Parathyroid adenoma (tissue), 2 donors: ENCODE results near the gene HMBS.

ENCODE experiments used
- H2AFZ ChIP-seq: fragments of 300-600 bp; sonication (generic); one replicate; pipeline ENCODE4 v1.7.0; 2017; ENCODE audit warnings: antibody characterized with exemption, mild to moderate bottlenecking
- H3K27ac ChIP-seq: fragments of 300-600 bp; sonication (generic); one replicate; pipeline ENCODE4 v1.7.0; 2017
- H3K27me3 ChIP-seq: fragments of 300-600 bp; sonication (generic); one replicate; pipeline ENCODE4 v1.7.0; 2017; ENCODE audit warnings: low read length; ENCODE audit not compliant: control insufficient read depth, insufficient read depth
- H3K36me3 ChIP-seq: fragments of 300-600 bp; sonication (generic); one replicate; pipeline ENCODE4 v1.7.0; 2017; ENCODE audit warnings: low read length; ENCODE audit not compliant: control insufficient read depth, insufficient read depth
- H3K4me1 ChIP-seq: fragments of 300-600 bp; sonication (generic); one replicate; pipeline ENCODE4 v1.7.0; 2017; ENCODE audit warnings: control low read depth
- H3K4me2 ChIP-seq: fragments of 300-600 bp; sonication (generic); one replicate; pipeline ENCODE4 v1.7.0; 2017; ENCODE audit warnings: low read length
- H3K4me3 ChIP-seq: fragments of 300-600 bp; sonication (generic); one replicate; pipeline ENCODE4 v1.7.0; 2017; ENCODE audit warnings: low read depth, low read length
- H3K79me2 ChIP-seq: fragments of 300-600 bp; sonication (generic); one replicate; pipeline ENCODE4 v1.7.0; 2017; ENCODE audit warnings: control low read depth
- H3K9ac ChIP-seq: fragments of 300-600 bp; sonication (generic); one replicate; pipeline ENCODE4 v1.7.0; 2017; ENCODE audit warnings: mild to moderate bottlenecking
- H3K9me3 ChIP-seq: fragments of 300-600 bp; sonication (generic); one replicate; pipeline ENCODE4 v1.7.0; 2017; ENCODE audit warnings: low read length; ENCODE audit not compliant: control insufficient read depth
- CTCF ChIP-seq: fragments of 300-600 bp; sonication (generic); IDR thresholded peaks from one replicate; pipeline ENCODE4 v1.7.0; 2017; ENCODE audit warnings: antibody characterized with exemption, mild to moderate bottlenecking
- donor health status: primary hyperparathyroidism.

Gene HMBS

GRCh38 chr11:119108857-119109221 is 24.2 kb downstream of the HMBS start:
- no peak overlapping the region for H2AFZ ChIP-seq
- H3K27me3 ChIP-seq: no peaks in the 10 kb centered on the region
- H3K4me2 ChIP-seq: no peak overlapping the region
- no peaks in the 10 kb centered on the region for H3K36me3 ChIP-seq
- H3K9me3 ChIP-seq: no peaks in the 10 kb centered on the region
- peaks cover 3% of the 10 kb centered on the region for H3K4me1 ChIP-seq
- H3K9ac ChIP-seq: no peak overlapping the region
- H3K4me3 ChIP-seq: no peak overlapping the region
- no peak overlapping the region for H3K27ac ChIP-seq
- no peak for TF ChIP-seq CTCF
- H3K79me2 ChIP-seq: no peaks in the 10 kb centered on the region

- Histone ChIP-seq H3K79me2 (no peaks in the 10 kb centered on the region), H3K4me3 (no peak overlapping the region), H3K9me3 (no peaks in the 10 kb centered on the region), H3K27me3 (no peaks in the 10 kb centered on the region), H3K27ac (no peak overlapping the region), H3K9ac (no peak overlapping the region), H3K36me3 (no peaks in the 10 kb centered on the region), H2AFZ (no peak overlapping the region), H3K4me1 (peaks cover 3% of the 10 kb centered on the region), H3K4me2 (no peak overlapping the region)
- TF ChIP-seq CTCF: no peak
These were observed 25.2 kb downstream of the HMBS start for GRCh38 chr11:119109843-119110242.

GRCh38 chr11:119110439-119110838 is 25.8 kb downstream of the HMBS start:
- Histone ChIP-seq H2AFZ (no peak overlapping the region), H3K9ac (no peak overlapping the region), H3K27me3 (no peaks in the 10 kb centered on the region), H3K4me1 (peaks cover 3% of the 10 kb centered on the region), H3K36me3 (no peaks in the 10 kb centered on the region), H3K4me3 (no peak overlapping the region), H3K79me2 (no peaks in the 10 kb centered on the region), H3K27ac (no peak overlapping the region), H3K9me3 (no peaks in the 10 kb centered on the region), H3K4me2 (no peak overlapping the region)
- TF ChIP-seq CTCF: no peak

- Histone ChIP-seq H3K9ac (no peak overlapping the region), H2AFZ (no peak overlapping the region), H3K4me1 (peaks cover 3% of the 10 kb centered on the region), H3K79me2 (no peaks in the 10 kb centered on the region), H3K4me2 (no peak overlapping the region), H3K27me3 (no peaks in the 10 kb centered on the region), H3K36me3 (no peaks in the 10 kb centered on the region), H3K4me3 (no peak overlapping the region), H3K9me3 (no peaks in the 10 kb centered on the region), H3K27ac (no peak overlapping the region)
- TF ChIP-seq CTCF: no peak
These were observed 26.8 kb downstream of the HMBS start for GRCh38 chr11:119111361-119111925.

GRCh38 chr11:119112314-119113020 is 27.8 kb downstream of the HMBS start:
- no peaks in the 10 kb centered on the region for H3K36me3 ChIP-seq
- no peaks in the 10 kb centered on the region for H3K9me3 ChIP-seq
- H2AFZ ChIP-seq: no peak overlapping the region
- H3K4me2 ChIP-seq: no peak overlapping the region
- H3K27ac ChIP-seq: no peak overlapping the region
- no peak overlapping the region for H3K9ac ChIP-seq
- no peaks in the 10 kb centered on the region for H3K79me2 ChIP-seq
- H3K4me3 ChIP-seq: no peak overlapping the region
- H3K27me3 ChIP-seq: no peaks in the 10 kb centered on the region
- no peak for TF ChIP-seq CTCF
- H3K4me1 ChIP-seq: no peaks in the 10 kb centered on the region
